GM21515 (cell line): Measurements from ENCODE around the gene SPAG8.

Source experiments
- ATAC-seq: cut with Tn5 transposase; IDR thresholded peaks from one replicate; pipeline ENCODE4 v1.9.1; 2021; ENCODE audit not compliant: unreplicated experiment

SPAG8 gene

DNA sequence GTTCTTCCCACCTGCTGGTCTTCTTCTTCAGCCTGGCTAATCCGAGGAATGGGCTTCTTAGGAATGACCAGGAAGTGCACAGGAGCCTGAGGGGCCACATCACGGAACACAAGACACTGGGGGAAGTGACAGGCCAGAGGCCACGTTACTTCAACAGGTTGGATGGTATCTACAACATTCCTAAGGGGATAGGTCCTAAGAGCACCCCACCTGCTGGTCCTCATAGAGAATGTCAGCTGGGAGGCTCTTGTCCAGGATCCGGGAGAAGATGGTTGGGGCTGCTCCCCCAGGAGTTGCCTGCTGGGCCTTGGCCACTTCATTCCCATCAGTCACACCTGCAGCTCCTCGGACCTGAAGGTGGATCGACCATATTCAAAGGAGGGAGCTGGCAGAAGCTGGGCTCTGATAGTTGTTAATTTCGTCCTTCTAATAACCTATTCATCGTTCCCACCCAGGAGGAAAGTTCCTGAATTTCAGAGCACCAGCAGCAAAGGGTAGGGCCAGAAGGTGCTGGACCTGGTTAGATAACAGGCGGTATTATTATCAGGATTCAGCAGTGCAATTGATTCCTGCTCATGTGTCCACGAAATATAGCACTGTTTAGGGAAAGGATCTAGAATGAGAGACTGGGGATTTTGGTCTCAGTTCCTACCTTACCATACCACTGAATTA is 1.5 kb upstream of the SPAG8 start:
- no peak for ATAC-seq

DNA sequence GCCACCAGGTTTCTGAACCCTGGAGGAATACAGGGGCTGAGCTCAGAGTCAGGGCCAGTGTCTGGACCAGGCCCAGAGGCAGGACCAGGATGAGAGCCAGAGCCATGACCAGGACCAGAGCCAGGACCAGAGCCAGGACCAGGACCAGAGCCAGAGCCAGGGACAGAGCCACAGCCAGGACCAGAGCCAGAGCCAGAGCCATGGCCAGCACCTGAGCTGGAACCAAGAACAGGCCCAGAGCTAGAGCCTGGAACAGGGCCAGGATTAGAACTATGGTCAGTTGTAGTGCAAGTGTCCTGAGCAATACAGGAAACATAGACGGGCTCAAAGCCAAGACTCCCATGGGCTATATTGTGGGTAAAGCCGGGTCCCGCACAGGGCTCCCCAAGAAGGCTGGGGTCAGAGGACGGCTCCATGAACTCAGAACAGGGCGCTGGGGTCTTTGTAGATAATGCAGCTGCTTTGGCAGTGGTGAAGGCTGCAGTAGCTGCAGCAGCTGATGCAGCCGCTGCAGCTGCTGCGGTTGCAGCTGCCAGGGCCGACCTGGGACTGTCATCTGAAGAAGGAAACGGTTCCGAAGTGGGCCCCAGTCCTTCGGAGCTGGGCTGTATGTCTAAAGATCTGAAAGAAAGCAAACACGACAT is 559 bp downstream of the SPAG8 start:
- no peak for ATAC-seq

DNA sequence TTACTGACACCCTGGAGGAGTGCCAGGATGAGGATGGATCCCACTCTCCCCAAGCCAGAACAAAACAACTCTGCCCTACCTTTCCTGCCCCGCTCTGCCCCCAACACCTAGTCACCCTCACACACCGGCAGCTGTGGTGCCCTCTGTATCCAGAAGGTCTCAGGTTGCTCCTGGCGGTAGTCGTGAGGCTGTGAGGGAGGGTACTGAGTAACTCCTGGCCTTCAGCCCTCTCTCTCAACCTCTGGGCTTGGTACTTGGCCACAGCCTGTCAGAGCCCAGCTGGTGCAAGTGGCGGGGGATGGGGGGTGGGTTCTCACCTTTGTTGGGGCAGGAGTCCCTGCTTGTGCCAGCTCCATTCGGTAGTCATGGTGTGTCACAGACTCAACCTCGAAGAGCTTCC is 1.9 kb downstream of the SPAG8 start:
- no peak for ATAC-seq

DNA sequence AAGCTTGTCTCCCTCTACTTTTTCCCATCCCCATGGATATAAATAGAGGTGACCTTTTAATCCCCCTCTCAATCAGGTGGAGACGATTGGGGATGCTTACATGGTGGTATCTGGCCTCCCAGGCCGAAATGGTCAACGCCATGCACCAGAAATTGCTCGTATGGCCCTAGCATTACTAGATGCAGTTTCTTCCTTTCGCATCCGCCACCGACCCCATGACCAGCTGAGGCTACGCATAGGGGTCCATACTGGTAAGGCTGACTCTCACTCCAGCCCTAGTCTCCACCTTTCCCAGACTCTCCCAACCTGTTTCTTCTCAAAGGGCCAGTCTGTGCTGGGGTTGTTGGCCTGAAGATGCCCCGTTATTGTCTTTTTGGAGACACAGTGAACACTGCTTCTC is 3.6 kb downstream of the SPAG8 start:
- ATAC-seq, result no peak

DNA sequence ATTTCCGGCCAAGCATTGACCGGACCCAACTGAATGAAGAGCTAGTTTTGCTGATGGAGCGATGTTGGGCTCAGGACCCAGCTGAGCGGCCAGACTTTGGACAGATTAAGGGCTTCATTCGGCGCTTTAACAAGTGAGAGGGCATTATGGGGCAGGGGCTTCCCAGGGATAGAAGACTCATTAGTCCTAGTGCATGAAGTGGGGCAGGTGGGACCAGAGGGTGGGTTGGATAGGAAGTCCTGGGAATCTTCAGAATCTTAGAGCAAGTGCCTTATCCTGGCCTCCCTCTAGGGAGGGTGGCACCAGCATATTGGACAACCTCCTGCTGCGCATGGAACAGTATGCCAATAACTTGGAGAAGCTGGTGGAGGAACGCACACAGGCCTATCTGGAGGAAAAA is 6.0 kb downstream of the SPAG8 start:
- no peak for ATAC-seq

DNA sequence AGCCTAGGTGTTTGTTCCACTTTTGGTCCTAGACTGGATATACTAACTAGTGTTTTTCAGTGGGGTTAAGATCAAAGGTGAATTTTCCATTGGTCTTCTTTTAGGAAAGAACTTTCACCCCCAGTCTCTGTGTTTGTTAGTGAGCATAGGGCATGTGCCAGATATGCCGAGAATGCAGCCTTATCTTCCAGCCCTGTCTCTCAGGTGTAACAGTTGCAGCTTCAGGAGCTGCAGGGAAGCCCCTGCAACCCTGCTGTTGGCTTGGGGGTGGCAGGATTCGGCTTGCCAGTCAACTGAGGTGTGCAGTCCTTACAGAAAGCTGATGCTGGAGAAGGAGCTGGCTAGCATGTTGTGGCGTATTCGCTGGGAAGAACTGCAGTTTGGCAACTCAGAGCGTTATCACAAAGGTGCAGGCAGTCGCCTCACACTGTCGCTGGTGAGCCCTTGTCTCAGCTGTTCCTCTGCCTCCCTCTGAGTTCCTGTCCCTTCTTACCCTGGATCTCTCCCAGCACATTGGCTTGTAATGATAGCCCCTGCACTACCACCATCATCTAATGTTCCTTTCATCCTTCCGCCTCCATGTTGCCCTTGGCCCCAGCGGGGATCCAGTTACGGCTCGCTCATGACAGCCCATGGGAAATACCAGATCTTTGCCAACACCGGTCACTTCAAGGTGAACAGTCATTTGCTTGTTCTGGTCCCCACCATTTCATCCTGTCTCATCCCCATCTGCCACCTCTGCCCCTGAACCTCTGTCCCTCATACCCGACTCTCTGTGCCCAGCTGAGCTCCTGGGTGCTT is 10.5 kb downstream of the SPAG8 start:
- no peak for ATAC-seq

DNA sequence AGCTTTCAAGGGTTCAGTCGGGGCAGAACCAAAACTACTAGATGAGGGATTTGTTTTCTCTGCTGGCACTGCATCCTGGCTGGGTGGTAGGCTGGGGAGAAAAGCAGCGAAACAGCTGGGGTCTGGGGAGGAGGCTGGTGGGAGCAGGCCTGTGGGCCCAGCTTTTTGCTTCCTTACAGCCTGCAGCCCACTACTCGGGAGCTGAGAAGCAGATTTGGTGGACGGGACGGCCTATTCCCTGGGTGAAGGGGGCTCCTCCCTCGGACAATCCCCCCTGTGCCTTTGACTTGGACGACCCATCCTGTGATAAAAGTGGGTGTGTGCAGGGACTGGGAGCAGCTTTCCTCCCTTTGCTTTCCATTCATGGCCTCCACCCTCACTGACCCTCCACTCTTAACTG is 11.5 kb downstream of the SPAG8 start:
- ATAC-seq, result no peak

DNA sequence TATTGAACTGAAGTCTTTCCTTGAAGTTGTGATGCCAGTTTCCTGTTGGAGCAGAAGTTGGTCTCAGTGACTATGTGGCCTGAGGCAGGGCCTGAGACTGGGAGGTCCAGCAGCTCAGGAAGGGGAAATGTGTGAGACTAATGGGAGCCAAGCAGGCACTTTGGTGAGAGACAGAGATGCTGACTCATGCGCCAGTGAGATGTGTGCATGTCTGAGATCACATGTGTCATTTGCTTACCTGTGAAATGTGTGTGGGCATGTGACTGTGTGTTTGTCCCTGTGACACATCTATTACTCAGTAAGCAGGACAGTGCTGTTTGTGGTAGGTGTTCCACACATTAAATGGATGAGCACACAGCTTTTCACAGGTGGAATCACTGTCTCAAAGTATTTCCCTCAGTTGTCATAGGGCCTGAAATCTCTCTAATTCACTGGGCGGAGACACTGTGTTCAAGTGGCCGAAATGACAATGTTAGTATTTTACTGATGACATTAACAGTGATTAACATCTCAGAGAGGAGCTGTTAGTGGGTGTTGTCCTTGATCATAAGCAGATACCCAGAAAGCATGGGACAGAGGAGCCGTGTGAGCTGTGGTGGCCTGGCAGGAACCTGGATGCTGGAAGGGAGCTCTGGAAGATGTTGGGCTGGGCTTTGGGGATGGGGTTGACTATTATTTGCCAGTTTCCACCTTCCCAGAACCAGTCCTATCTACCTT is 13.2 kb downstream of the SPAG8 start:
- no peak for ATAC-seq

DNA sequence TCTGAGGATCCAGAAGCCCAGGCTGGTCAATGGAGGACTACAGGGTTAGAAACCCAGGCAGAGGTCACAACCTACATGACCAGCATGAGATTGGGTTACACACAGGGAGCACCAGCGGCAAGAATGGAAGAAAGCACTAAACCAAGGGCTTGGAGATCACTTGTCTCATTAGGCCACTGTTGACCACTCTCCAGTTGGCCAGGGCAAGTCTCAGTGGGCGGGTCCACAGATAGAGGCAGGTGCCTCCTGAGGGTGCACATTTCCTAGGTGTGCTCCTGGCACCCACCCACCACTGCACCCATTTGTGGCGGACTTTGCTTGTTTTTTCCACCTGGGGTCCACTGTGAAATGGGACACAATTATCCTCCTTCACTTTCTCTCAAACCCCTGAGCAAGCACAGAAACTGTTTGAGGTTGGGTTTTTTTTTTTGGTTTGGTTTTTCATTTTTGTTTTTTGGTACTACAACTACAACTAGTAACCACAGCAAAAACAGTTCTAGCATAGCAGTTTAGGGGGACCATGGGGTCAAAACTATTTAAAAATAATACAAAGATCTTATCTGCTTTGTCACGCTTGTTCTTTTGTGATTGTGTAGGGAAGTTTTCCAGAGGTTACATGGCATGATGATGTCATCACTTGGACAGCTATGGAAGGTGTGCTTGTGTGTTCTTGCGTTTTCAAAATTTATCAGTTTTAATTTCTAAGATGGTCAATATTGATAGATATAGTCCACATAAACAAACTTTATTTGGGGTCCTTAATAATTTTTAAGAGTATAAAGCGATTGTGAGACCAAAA is 14.6 kb downstream of the SPAG8 start:
- ATAC-seq, result no peak

DNA sequence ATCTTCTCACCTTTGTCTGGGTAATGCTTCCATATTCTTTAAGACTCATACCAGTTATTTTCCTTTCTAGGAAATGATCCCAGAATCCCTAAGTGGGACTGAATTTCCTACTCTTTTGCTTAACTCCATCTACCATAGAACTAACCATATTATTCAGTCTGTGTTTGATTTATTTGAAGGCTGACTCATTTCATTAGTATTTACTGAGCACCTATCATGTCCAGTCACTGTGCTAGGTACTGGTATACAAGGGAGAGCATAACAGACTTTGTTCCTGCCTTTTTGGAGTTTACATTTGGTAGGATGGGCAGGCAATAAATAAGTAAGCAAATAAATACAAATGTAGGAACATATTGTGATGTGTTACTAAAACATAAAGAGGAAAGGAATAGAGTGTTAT is 16.4 kb downstream of the SPAG8 start:
- ATAC-seq, result no peak

DNA sequence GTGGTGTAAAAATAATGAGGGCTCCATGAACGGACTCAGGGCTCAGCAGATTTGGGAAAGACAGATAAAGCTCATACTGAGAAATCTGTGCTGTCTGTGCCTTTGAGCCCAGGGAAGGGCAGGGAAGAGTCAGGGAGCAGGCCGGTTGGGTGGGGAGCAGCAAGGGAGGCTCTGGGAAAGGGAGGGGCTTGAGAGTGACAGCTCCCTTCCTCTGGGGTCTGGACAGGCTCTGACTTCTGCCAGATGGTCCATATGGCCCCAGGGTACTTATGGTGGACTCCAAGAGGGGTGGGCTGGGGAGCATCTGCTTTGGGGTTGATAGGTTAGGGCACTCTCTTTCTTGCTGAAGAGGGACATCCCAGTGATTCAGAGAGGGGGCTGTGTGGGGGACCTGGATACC is 18.6 kb downstream of the SPAG8 start:
- ATAC-seq, result no peak

DNA sequence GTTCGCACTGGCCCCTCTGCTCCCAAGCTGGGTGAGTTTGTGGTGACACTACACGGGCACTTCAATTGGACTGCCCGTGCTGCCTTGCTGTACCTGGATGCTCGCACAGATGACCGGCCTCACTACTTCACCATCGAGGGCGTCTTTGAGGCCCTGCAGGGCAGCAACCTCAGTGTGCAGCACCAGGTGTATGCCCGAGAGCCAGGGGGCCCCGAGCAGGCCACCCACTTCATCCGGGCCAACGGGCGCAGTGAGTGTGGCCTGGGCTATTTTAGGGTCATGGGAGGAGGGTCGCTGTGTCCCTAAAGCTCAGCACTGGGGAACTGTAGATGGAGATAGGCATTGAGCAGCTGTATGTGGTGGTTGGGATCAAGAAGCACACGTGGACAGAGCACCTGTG is 19.2 kb downstream of the SPAG8 start:
- ATAC-seq, result no peak

DNA sequence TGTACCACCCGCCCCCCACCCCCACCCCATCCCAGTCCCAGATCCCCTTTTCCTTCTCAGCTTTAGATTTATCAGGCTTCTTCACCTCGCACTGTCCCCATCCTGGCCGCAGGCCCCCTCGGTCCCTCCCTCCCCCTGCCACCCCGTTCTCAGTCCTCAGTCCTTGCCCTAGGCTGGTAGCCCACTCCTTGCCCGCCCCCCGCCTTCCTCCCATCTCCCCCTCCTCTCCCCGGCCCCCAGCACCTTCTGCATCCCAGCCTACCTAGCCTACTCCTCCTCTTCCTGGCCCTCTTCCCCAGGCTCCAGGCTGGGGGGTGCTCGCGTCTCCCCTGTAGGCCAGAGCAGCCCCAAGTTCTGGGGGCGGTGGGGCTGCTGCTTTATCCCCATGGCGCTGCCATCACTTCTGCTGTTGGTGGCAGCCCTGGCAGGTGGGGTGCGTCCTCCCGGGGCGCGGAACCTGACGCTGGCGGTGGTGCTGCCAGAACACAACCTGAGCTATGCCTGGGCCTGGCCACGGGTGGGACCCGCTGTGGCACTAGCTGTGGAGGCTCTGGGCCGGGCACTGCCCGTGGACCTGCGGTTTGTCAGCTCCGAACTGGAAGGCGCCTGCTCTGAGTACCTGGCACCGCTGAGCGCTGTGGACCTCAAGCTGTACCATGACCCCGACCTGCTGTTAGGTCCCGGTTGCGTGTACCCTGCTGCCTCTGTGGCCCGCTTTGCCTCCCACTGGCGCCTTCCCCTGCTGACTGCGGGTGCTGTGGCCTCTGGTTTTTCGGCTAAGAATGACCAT is 19.8 kb downstream of the SPAG8 start:
- ATAC-seq, result no peak

DNA sequence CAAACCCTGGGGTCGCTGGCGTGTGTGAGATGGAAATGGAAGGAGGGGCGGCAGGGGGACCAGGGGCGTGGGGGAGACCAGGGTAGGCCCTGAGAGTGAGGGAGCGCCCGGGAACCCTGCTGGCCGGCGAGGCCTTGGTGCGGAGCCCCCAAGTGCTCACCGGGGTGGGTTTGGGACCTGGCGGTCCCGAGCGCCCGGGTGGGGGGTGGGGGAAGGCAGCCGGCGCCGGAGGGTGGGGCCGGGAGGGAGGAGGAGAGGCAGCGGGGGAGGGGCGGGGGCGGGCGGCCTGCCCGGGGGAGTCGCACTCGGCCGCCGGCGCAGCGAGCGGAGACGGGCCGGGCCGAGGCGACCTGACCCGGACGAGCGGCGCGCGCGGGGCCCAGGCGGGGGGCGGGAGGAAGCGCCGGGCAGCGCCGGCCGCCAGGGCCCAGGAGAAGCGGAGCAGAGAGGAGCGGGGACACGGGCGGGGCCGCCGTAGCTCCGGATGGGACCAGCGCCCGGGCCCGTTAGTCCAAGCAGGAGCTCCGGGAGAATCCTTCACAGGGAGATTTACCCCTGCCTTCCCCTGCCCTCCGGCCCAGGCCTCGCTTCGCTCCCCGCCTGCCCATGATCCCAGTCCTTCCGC is 20.7 kb downstream of the SPAG8 start, which contains the start of gene NPR2:
Gene NPR2 (plus strand): TSS at position 295 of the 625 bp plus-strand sequence. CDS start 818 bp downstream, outside the sequence.
- no peak for ATAC-seq

DNA sequence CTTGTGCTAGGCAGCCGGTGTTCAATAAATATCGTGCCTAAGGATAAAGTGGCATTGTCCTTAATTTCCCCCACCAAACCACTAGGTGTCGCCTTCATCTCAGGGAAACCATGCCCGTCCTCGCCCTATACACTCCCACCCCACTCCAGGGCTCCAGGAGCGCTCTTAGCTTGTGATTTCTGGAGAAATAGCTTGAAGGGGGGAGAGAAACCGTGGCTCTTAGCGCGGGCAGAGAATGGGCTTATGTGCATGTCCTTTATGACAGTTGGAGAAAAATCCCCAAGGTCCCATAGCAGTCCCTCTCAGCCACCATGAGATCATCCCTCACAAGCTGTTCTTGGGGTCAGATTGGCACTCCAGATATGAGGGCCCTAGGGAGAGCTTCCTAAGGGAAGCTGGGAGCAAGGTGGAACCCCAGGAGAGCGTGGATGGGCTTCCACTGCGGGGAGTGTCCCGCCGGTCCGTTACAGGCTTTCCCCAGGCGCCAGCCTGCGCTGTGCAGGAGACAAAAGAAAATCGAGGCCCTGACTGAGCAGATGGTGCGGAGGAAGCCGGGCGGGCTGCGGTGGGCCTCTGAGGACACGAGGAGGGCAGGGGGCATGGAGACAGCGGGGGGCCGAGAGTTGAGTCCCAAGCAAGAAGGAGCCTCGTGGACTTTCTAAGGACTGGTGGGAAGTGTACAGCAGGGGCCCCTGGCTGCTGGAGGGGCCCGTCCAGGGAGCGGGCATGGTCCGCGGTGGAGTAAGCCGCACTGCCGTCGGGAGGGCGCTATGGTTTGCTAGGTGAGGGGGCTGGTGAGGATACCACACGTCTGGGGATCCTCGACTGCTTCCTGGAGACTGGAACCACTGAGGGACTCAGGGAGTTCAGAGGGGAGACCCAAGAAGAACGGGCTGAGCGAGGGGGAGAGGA is 21.4 kb downstream of the SPAG8 start:
- ATAC-seq, result no peak

DNA sequence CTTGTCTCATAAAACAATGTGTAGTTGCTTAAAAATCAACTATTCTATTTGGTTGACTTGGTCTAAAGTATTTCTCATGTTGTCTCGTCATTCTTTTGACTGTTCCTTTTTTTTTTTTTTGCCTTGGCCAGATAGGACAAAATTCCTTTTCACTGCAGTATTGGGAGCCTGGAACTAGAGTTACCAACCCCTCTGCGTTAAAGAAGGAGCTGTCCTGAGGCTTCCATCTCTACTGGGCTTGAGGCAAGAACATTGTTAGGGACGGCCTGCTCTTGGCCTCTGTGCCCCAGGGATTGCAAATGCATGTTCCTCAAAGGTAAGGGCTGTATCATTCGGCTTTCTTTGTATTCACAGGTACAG is 22.1 kb downstream of the SPAG8 start:
- ATAC-seq, result no peak

DNA sequence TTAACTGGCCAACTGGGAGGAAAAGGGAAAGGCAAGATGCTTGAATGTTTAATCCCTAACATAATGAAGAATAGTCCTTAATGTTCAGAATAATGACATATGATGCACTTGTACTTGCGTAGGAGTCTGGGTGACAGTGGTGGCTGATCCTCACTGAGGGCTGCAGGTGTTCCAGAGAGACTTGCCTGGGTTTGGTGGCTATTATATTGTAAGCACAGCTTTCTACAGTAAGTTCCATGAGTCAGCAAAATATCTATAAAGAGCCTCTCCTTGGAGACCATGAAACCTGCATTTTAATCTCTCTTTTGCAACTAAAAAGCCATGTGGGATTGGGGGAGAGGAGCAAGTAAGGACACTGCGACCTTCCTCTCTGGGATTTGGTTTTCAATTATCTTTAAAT is 22.5 kb downstream of the SPAG8 start:
- no peak for ATAC-seq

DNA sequence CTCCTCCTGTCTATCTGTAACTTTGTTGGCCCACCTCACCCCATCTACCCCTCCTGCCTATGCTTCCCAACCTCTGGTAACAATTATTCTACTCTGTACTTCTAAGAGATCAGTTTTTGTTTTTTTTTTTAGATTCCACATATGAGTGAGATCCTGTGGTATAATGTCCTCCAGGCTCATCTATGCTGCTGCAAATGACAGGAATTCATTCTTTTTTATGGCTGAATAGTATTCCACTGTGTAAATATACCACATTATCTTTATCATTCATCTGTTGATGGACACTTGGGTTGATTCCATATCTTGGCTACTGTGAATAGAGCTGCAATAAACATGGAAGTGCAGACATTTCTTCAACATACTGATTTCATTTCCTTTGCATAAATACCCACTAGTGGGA is 28.6 kb downstream of the SPAG8 start:
- ATAC-seq, result no peak
